GM18951 (cell line): ENCODE results near the gene ALDH7A1.

Source experiments
- POLR2A ChIP-seq: IDR thresholded peaks from 4 replicates; pipeline ENCODE4 v1.6.1; 2011; ENCODE audit warnings: mild to moderate bottlenecking; ENCODE audit not compliant: insufficient read length, insufficient read depth; ENCODE audit errors: extremely low read depth
- in situ Hi-C: fragments of 300-500 bp; cut with MboI; formaldehyde crosslinking; loops from one replicate; pipeline ENCODE4 v1.12.0; 2022; ENCODE audit warnings: low sequenced_read_pairs, mixed read lengths, inconsistent platforms; ENCODE audit not compliant: unreplicated experiment

Gene ALDH7A1

GRCh38 chr5:126499278-126499677, 95.7 kb downstream of the ALDH7A1 start:
- in situ Hi-C loops: no loop called here

GRCh38 chr5:126497506-126497905, 97.5 kb downstream of the ALDH7A1 start:
- in situ Hi-C loops: no loop called here
- TF ChIP-seq POLR2A: no peak

More at GRCh38 chr5:126499278-126499677, 95.7 kb downstream of the ALDH7A1 start:
- no peak for TF ChIP-seq POLR2A

GRCh38 chr5:126494393-126494792, 100.6 kb downstream of the ALDH7A1 start:
- in situ Hi-C loops: no loop called here
- no peak for TF ChIP-seq POLR2A

- no peak for TF ChIP-seq POLR2A
- in situ Hi-C loops: no loop called here
These were observed 102.1 kb downstream of the ALDH7A1 start for GRCh38 chr5:126492939-126493338.

GRCh38 chr5:126490167-126490940, 104.7 kb downstream of the ALDH7A1 start:
- TF ChIP-seq POLR2A: no peak
- in situ Hi-C loops: no loop called here

GRCh38 chr5:126488443-126489065, 106.5 kb downstream of the ALDH7A1 start:
- no peak for TF ChIP-seq POLR2A
- in situ Hi-C loops: no loop called here

GRCh38 chr5:126487596-126487995, 107.4 kb downstream of the ALDH7A1 start:
- in situ Hi-C loops: no loop called here
- no peak for TF ChIP-seq POLR2A

GRCh38 chr5:126486332-126486731, 108.7 kb downstream of the ALDH7A1 start:
- in situ Hi-C loops: no loop called here
- no peak for TF ChIP-seq POLR2A

- TF ChIP-seq POLR2A: no peak
- in situ Hi-C loops: no loop called here
These were observed 110.8 kb downstream of the ALDH7A1 start for GRCh38 chr5:126484253-126484652.

- no peak for TF ChIP-seq POLR2A
- in situ Hi-C loops: no loop called here
These were observed 111.9 kb downstream of the ALDH7A1 start for GRCh38 chr5:126483156-126483555.

GRCh38 chr5:126482591-126482990, 112.4 kb downstream of the ALDH7A1 start:
- in situ Hi-C loops: no loop called here
- no peak for TF ChIP-seq POLR2A

GRCh38 chr5:126481243-126481642, 113.8 kb downstream of the ALDH7A1 start:
- TF ChIP-seq POLR2A: no peak
- in situ Hi-C loops: no loop called here
